Mononuclear cell (primary cell): Measurements from ENCODE around the gene PECR. TPM values are rescaled to one million over a fixed set of nuclear protein-coding genes. Genes with fewer than 3 reads are reported as not detected.
"Not testable (repeated sequence)": the region's sequence is repeated elsewhere in the genome, so short reads cannot be mapped to it uniquely, and the experiment has no call there.

Experiments
- H3K27me3 ChIP-seq: 2 replicates; pipeline ENCODE4 v1.6.0; 2011; ENCODE audit warnings: low read length, control low read depth; ENCODE audit not compliant: insufficient read depth
- H3K4me1 ChIP-seq: 2 replicates; pipeline ENCODE4 v1.5.1; 2011; ENCODE audit warnings: mild to moderate bottlenecking, low read length, control low read depth; ENCODE audit not compliant: insufficient read depth
- H3K4me3 ChIP-seq: 2 replicates; pipeline ENCODE4 v1.5.1; 2011; ENCODE audit warnings: mild to moderate bottlenecking, low read length, moderate library complexity
- H3K9me3 ChIP-seq: 2 replicates; pipeline ENCODE4 v1.5.1; 2011; ENCODE audit warnings: low read depth, mild to moderate bottlenecking, control low read depth, low read length
- total RNA-seq: library from RNA; depleted of rRNA; stranded (reverse); fragments of >200 nt; gene quantifications from one replicate; pipeline ENCODE4 v1.2.3, GENCODE V29; 2012

PECR gene
- total RNA-seq, 1 donor = 8.1 TPM

DNA sequence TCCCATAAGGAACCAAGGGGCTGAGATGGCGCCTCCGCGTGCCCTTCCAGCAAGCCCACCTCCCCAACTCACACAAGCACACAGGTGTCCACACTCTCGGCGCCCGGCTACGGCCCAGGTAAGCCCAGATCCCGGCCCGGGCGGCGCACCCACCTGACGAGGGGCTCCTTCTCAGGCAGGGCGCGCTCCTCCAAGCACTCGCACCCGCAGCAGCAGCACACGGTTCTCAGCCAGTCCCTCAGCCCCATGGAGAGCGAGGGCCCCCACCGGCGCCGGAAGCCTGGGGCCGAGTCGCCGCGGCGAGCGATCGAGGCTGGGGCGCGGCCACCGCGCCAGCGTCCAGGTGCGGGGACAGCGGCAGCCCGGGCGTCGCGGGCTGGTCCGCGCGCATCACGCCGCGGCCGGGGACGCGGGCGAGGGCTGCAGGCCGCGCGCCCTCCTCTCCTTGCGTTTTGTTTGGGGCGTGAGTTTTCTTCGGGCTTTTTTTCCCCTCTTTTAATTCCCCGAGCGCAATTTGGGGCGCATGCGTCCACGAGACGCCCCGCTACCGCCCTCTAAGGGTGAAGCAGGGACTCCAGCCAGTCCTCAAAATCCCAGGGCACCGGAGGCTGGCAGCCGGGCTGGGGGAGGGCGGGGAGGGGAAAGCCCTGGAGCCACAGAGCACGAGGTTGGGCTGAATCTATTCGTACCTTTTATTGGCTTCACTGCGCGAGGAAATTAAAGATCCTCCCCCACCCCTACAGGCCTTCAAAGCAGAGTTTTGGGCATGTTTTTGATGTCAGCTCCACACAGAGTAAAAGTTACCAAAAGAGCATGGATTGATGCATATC, 68.3 kb downstream of the PECR start, which contains the start of gene MREG:
Gene MREG, minus strand, starts transcription at position 472 of the 830 bp plus-strand sequence. Its CDS starts 224 bp downstream, at position 248.
- H3K9me3 ChIP-seq = no peaks in the 10 kb centered on the region
- no peaks in the 10 kb centered on the region for H3K27me3 ChIP-seq
- peaks cover 26% of the 10 kb centered on the region for H3K4me1 ChIP-seq
- H3K4me3 ChIP-seq = peak within 1 kb of the TSS; percentile 54

DNA sequence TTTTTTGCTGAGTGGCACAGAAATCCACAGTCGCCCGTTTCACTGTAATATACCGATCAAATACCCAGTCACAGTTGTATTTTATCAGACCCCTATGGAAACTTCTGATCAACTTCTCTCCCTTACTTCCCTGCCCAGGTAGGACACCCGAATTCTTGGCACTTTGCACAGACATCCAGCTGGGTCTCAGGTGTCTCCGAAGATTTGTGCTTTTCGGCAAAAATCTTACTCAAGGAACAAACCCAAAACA, 68.9 kb downstream of the PECR start:
- Histone ChIP-seq H3K9me3 (no peaks in the 10 kb centered on the region), H3K27me3 (no peaks in the 10 kb centered on the region), H3K4me3 (peak overlapping the region; percentile 54), H3K4me1 (peaks cover 26% of the 10 kb centered on the region)

DNA sequence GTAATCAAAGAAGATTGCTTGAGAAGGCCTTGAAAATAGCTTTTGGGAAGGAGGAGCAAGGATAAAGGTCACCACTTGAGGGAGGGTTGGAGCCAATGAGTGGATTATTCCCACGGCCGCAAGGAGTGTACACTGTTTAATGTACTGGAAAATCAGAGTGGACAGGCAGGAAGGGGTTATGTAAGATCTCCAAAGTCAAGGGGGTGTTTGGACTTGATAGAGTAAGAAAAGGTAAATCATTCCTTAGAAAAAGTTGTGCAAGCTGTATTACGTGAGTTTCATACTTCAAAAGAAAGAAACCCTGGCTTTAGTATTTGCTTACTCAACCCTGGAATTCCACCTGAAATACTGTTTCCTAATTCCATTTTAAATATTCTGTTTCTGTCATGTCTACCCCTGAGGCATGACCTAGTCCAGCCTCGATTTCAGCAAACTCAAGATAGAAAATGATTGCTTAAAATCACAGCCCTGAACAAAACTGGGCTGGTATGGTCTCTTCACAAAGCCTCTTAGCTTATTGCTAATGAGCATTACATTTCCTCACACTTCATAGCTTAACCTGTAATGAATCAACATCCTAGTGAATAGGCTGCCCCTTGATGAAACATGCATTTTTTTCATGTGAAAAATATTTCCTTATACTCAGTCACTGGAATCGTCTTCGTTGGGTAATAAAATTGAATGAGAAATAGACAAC, 69.3 kb downstream of the PECR start:
- Histone ChIP-seq H3K4me1 (peaks cover 24% of the 10 kb centered on the region), H3K27me3 (no peaks in the 10 kb centered on the region), H3K9me3 (no peaks in the 10 kb centered on the region), H3K4me3 (peak overlapping the region; percentile 54)

DNA sequence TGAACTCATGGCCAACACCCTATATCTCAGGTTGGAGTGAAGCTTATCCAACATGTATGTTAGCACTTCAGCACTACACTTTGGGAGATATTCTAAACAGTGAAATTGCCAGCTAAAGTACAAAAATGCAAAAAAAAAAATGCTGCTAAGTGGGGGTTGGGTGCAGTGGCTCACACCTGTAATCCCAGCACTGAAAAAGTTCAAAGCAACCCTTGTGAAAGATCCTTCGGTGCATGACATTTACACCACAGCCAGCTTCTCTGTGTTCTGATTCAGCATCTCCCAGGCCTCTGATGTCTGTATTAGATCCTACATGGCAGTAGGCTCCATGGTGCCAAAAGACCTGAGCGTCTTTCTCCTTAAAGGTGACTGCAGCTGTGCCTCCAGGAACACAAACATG, 72.4 kb downstream of the PECR start:
- not testable (repeated sequence) for H3K27me3 ChIP-seq, H3K4me3 ChIP-seq, H3K9me3 ChIP-seq
- peaks cover 39% of the 10 kb centered on the region for H3K4me1 ChIP-seq

DNA sequence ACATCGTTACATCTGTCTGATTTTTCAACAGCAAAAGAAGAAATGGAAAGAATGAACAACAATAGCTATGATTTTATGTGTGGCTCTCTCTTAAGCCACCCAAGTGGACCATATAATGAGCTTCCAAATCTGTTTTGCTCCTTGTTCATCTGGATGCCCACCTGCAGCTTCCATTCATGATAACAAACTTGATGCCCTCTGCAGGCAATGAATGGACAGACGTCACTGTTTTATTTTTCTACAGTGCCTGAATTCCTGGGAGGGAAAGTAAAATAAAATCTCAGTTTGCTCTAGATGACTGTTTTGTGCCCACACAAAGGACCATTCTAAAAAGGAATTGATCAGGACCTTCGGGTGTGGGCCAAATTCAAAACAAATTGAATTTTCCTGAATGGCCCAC, 73.2 kb downstream of the PECR start:
- H3K9me3 ChIP-seq = no peaks in the 10 kb centered on the region
- peaks cover 34% of the 10 kb centered on the region for H3K4me1 ChIP-seq
- no peak overlapping the region for H3K4me3 ChIP-seq
- H3K27me3 ChIP-seq = no peaks in the 10 kb centered on the region

DNA sequence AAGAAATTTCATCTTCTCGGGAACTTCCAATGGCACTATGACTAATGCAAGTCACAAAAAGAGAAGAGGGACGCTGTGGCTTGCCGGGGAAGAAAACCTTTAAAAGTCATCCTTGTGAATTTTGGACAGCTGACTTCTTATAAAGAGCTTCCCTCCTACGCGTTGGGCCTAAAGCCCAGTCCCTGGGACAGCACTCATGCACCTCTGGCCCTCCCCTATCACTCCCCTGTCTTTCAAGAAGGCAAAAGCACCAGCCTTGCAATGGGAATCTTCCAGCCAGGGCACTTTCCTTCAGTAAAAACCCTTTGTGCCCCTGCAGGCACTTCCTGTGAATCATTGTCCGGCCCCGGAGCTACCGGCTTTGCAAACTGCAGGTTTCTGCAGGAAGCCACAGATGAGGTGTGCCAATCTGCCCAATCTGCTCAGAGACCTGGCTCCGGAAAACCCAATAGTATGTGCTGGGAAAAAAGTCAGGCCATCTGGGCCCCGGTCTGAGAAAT, 75.4 kb downstream of the PECR start:
- Histone ChIP-seq H3K4me3 (no peak overlapping the region), H3K27me3 (no peaks in the 10 kb centered on the region), H3K9me3 (no peaks in the 10 kb centered on the region), H3K4me1 (peaks cover 36% of the 10 kb centered on the region)

DNA sequence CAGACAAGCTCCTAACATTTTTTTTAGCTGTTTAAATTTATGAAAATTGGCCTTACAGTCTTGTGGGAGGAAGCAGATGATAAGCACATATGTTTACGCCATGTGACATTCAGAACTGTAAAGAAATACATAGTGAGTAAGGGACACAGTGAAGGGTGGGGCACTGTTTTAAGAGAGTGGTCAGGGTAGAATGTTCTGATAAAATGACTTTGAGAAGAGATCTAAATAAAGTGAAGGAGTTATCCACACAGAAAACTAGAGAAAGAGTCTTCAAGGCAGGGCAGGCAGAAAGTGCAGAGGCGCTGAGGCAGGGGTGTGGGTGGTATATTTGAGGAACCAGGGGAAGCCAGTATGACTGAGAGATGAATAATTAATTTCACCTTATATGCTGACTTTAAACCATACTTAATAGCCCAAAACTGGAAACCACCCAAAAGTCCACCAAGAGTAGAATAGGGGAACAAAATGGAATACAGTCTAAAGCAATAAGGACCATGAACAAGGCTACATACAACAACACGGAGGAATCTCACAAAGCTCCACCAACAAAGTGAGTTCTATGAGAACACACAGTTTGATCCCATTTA, 76.8 kb downstream of the PECR start:
- Histone ChIP-seq H3K9me3 (no peaks in the 10 kb centered on the region), H3K27me3 (no peaks in the 10 kb centered on the region), H3K4me1 (peaks cover 36% of the 10 kb centered on the region), H3K4me3 (no peak overlapping the region)

DNA sequence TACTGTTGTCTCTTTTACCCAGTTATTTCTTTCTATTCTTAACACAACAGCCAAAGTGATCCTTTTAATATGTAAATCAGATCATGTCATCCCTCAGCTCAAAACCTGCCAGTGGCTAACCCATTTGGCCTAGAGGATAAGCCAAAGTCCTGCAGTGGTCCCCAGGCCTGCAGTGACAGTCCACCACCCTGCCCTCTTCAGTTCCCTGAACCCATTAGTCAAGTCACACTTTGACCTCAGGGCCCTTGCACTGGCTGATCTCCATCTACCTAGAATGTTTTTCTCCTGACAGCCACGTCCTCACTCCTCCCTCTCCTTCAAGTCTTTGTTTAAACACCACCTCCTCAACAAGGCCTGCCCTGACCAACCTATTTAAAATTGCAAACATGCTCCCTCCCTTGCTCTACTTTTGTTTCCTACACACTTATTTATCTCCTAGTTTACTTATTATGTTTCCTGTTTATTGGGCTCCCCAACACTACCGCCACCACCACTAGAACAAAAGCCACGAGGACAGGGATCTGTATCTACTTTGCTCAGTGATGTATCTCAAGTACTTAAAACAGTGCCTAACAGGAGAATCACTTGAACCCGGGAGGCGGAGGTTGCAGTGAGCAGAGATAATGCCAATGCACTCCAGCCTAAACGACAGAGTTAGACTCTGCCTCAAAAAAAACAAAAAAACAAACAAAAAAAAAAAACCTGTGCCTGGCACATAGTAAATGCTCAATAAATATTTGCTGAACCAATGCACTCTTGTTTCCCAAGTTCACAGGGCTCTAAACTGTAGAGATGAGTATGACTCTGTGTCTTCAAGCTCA, 77.5 kb downstream of the PECR start:
- H3K4me3 ChIP-seq = no peak overlapping the region
- H3K27me3 ChIP-seq = no peaks in the 10 kb centered on the region
- H3K9me3 ChIP-seq = no peaks in the 10 kb centered on the region
- peaks cover 36% of the 10 kb centered on the region for H3K4me1 ChIP-seq

DNA sequence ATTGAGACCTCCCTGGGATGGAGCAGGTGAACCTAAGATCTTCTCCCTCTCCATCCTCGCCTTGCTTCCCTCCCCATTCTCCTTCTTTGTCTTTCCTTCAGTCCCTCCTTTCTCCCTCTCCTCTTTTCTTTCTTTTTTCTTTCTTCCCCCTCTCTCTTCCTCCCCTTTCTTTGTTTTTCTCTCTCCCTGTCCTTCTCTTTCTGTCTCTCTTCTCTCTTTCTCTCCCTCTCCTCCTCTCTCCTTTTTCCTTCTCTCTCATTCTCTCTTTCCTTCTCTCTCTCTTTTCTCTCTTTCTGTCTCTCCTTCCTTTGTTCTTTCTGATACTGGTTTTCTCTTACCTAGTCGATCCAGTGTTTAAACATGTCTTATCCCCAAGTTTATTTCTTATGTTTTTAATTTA, 78.9 kb downstream of the PECR start:
- Histone ChIP-seq H3K9me3 (no peaks in the 10 kb centered on the region), H3K4me3 (no peak overlapping the region), H3K4me1 (peaks cover 36% of the 10 kb centered on the region)

DNA sequence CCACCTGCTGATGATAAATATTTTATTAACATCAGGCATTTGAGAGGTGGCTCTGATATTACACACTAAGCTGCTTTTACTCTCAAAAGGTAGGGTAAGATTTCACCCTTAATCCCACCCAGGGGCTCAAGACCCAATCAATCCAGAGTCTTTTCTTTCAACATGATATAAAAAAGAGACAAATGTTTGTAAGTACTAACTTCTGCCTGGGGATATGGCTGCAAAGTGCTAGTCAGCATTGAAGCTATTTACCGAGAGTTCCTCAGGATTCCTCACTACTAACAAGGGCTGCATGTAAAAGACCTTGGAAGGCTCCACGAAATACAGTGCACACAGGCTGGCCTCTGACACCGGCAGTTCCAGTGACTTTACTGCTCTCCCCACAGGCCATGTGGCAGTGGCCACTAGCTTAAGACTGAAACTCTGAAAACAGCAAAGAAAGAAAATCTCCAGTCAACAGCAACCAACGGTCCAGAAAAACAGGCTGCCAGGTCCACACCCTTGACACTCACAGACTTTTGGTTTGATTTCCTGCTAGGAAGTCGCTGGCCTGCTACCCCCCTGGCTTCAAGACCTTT, 79.4 kb downstream of the PECR start:
- Histone ChIP-seq H3K9me3 (no peaks in the 10 kb centered on the region), H3K4me1 (peaks cover 35% of the 10 kb centered on the region), H3K4me3 (no peak overlapping the region), H3K27me3 (no peaks in the 10 kb centered on the region)

More for the DNA sequence above, 78.9 kb downstream of the PECR start:
- H3K27me3 ChIP-seq = no peaks in the 10 kb centered on the region

DNA sequence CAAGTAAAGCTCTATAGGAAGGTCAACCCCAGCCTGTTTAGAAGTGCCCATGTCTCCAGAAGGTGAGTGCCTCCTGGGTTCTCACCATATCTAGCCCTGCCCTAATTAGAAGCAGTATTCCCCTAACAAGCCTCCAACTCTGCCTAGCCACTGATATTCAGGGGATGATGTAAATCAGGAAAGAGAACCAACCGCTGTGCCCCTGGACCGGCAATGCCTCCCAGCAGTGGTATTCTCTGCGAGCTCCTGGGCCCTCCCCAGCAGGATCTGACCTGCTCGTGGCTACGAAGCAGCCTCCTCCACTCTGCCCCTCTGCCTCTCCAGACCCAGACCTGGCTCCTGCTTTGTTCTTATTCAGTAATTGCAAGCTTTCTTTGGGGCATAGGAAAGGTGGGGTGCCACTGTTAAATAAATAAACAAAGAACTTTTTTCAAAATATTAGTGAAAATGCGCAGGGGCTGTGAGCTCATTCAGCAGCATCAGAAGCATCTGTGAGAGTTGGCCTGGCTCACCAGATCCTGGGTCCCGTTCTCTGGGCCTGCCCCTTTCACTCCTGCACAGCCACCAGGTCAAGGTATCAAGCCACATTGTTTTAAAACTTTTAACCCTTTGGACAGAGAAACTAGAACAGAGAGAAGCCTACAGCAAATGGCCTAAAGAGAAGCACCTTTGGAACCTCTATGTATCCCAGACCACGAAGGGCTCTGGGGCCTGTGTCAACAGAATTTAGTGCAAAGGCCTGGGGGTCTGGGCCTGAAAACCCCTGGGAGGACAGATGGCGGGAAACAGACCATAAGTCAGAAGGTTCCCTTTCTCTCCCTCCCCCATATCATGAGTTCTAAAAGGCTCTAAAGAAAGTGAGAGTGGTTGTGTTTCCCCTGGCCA, 80.2 kb downstream of the PECR start:
- Histone ChIP-seq H3K27me3 (no peaks in the 10 kb centered on the region), H3K9me3 (no peaks in the 10 kb centered on the region), H3K4me1 (peaks cover 28% of the 10 kb centered on the region), H3K4me3 (no peak overlapping the region)

DNA sequence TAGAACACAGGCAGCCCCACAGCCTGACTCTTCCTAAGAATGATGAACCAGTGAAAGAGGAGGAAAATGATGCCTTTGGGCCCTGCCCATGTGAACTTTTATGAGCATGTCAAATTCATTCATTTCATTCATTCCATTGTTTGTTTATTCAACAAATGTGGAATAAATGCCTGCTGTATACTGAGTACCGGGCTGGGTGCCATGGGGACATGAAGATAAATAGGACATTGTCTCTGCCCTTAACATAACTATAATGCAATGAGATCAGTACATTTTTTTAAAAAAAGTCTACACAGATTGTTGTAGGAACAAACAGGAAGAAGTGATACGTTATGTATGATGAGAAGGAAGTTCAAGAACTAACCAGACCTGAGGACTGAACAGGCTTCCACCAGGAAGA, 83.0 kb downstream of the PECR start:
- Histone ChIP-seq H3K4me1 (peaks cover 10% of the 10 kb centered on the region), H3K27me3 (no peaks in the 10 kb centered on the region), H3K4me3 (no peak overlapping the region), H3K9me3 (no peaks in the 10 kb centered on the region)

DNA sequence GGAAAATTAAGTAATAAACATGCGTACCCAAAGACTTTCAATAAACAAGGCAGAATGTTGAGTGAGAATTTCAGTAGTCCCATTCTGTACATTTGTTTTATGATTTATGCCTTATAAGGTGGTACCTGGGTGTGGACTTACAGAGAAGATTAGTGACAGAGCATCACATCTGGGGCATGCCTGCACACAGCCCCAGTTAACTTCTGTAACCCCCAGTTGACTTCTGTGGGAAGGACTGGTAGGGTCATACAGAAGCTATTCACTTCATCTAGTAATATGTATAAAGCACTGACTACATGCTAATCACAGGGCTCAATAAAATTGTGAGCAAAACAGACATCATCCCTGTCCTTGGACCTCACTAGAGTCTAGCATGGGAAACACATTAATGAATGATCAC, 84.4 kb downstream of the PECR start:
- Histone ChIP-seq H3K9me3 (no peaks in the 10 kb centered on the region), H3K4me3 (no peak overlapping the region), H3K4me1 (peaks cover 5% of the 10 kb centered on the region), H3K27me3 (no peaks in the 10 kb centered on the region)

DNA sequence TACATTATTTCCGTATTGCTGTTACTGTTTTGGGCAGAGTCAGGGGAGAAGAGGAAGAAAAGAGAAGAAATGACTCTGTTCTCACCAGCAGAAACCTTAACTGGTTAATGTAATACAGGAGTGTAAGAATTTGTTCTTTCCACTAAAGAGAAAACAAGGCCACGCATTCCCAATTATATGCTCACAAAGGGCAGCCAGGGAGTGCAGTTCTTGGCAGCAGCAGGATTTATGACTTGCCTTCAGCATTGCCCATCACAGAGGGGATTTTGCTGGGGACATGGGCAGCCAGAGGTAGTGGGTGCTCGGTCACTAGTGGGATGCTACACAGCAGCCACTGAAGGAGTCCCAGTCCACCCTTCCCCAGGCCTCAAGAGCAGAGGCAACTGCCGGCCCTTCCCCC, 86.7 kb downstream of the PECR start:
- Histone ChIP-seq H3K9me3 (no peaks in the 10 kb centered on the region), H3K4me1 (no peaks in the 10 kb centered on the region), H3K4me3 (no peak overlapping the region), H3K27me3 (no peaks in the 10 kb centered on the region)
